ENCODE measurements around the gene RAP1GAP.
"Not testable (repeated sequence)": the region's sequence is repeated elsewhere in the genome, so short reads cannot be mapped to it uniquely, and the experiment has no call there.

The RAP1GAP gene

GRCh38 chr1:21641967-21642739, 27.0 kb downstream of the RAP1GAP start:
- DNase-seq = no peak

- no peak for DNase-seq
Observed at GRCh38 chr1:21641537-21641936, 27.6 kb downstream of the RAP1GAP start.

GRCh38 chr1:21641076-21641475, 28.1 kb downstream of the RAP1GAP start:
- no peak for DNase-seq

- DNase-seq = no peak
Observed at GRCh38 chr1:21640653-21641052, 28.5 kb downstream of the RAP1GAP start.

- no peak for DNase-seq
Observed at GRCh38 chr1:21639594-21640041, 29.5 kb downstream of the RAP1GAP start.

GRCh38 chr1:21638531-21639341, 30.4 kb downstream of the RAP1GAP start:
- no peak for DNase-seq

GRCh38 chr1:21637514-21637913, 31.6 kb downstream of the RAP1GAP start:
- DNase-seq = no peak

- DNase-seq = no peak
Observed at GRCh38 chr1:21636029-21636428, 33.1 kb downstream of the RAP1GAP start.

- no peak for DNase-seq
Observed at GRCh38 chr1:21634806-21635535, 34.2 kb downstream of the RAP1GAP start.

- DNase-seq = no peak
Observed at GRCh38 chr1:21633992-21634805, 35.0 kb downstream of the RAP1GAP start.

GRCh38 chr1:21633141-21633755, 35.9 kb downstream of the RAP1GAP start:
- DNase-seq = no peak

- no peak for DNase-seq
Observed at GRCh38 chr1:21631944-21632887, 36.9 kb downstream of the RAP1GAP start.

- not testable (repeated sequence) for DNase-seq
Observed at GRCh38 chr1:21631590-21631943, 37.6 kb downstream of the RAP1GAP start.

GRCh38 chr1:21630571-21631343, 38.4 kb downstream of the RAP1GAP start:
- DNase-seq = no peak

- no peak for DNase-seq
Observed at GRCh38 chr1:21629971-21630370, 39.2 kb downstream of the RAP1GAP start.

- DNase-seq = no peak
Observed at GRCh38 chr1:21628798-21629393, 40.3 kb downstream of the RAP1GAP start.

- no peak for DNase-seq
Observed at GRCh38 chr1:21626921-21627339, 42.2 kb downstream of the RAP1GAP start.

- no peak for DNase-seq
Observed at GRCh38 chr1:21625390-21626190, 43.6 kb downstream of the RAP1GAP start.
